Measurements from ENCODE around the gene ADORA2A. TPM values are rescaled to one million over a fixed set of nuclear protein-coding genes. Genes with fewer than 3 reads are reported as not detected.

The ADORA2A gene
- total and polyA plus RNA-seq, 3 donors from 2014 or later: 2.2 to 5.1 (median 2.5) TPM

- Histone ChIP-seq H3K4me3 (no peak overlapping the region), H3K9me3 (no peaks in the 10 kb centered on the region), H3K27ac (no peak overlapping the region), H3K4me1 (peaks cover 5% of the 10 kb centered on the region), H3K27me3 (no peaks in the 10 kb centered on the region), H3K36me3 (ENCODE audit: low read depth, missing control alignments) (no peaks in the 10 kb centered on the region)
- intact Hi-C loops (cut with DNase I; ENCODE audit: low total_unique reads): no loop called here
- 74 to 94% methylated on average over 3 to 14 of the region's 16 CpGs for WGBS, 2 donors
- TF ChIP-seq CTCF (IDR thresholded peaks at IDR 0.05) (no peak), POLR2A (IDR thresholded peaks at IDR 0.05) (no peak)
- no peak for DNase-seq
Measured at GRCh38 chr22:24417901-24418641, 9.3 kb upstream of the ADORA2A start.

- 85 to 87% methylated on average over 3 to 16 of the region's 16 CpGs for WGBS, 2 donors
- no peak overlapping the region for H3K4me3 ChIP-seq
- H3K27ac ChIP-seq: no peak overlapping the region
- H3K27me3 ChIP-seq: no peaks in the 10 kb centered on the region
- TF ChIP-seq POLR2A (IDR thresholded peaks at IDR 0.05): no peak
- no peak for TF ChIP-seq CTCF (IDR thresholded peaks at IDR 0.05)
- H3K4me1 ChIP-seq: peaks cover 5% of the 10 kb centered on the region
- no peaks in the 10 kb centered on the region for H3K36me3 ChIP-seq (ENCODE audit: low read depth, missing control alignments)
- DNase-seq: no peak
- intact Hi-C loops (cut with DNase I; ENCODE audit: low total_unique reads): no loop called here
- H3K9me3 ChIP-seq: no peaks in the 10 kb centered on the region
Measured at GRCh38 chr22:24418786-24419474, 8.5 kb upstream of the ADORA2A start.

- no peak for TF ChIP-seq POLR2A (IDR thresholded peaks at IDR 0.05)
- Histone ChIP-seq H3K27me3 (no peaks in the 10 kb centered on the region), H3K9me3 (no peaks in the 10 kb centered on the region), H3K36me3 (ENCODE audit: low read depth, missing control alignments) (no peaks in the 10 kb centered on the region), H3K4me1 (peaks cover 8% of the 10 kb centered on the region), H3K4me3 (no peak overlapping the region), H3K27ac (no peak overlapping the region)
- intact Hi-C loops (cut with DNase I; ENCODE audit: low total_unique reads): no loop called here
- DNase-seq: no peak
- 70% methylated on average over 7 of the region's 7 CpGs; no CpG with 5 or more reads in 1 of the 2 donors for WGBS, 2 donors
Measured at GRCh38 chr22:24419475-24419850, 7.9 kb upstream of the ADORA2A start.

- intact Hi-C loops (cut with DNase I; ENCODE audit: low total_unique reads): loop anchor here (10.0 kb wide), 1 partner anchor 84 kb away; no protein-coding TSS in a partner anchor
- 20 to 67% methylated on average over 1 to 18 of the region's 18 CpGs for WGBS, 2 donors
- peaks cover 8% of the 10 kb centered on the region for H3K4me1 ChIP-seq
Measured at GRCh38 chr22:24420072-24420976, 7.1 kb upstream of the ADORA2A start.

GRCh38 chr22:24420977-24421343 lies 6.4 kb upstream of the ADORA2A start:
- no peak for TF ChIP-seq CTCF (IDR thresholded peaks at IDR 0.05)
- no peak for TF ChIP-seq POLR2A (IDR thresholded peaks at IDR 0.05)
- no peak overlapping the region for H3K27ac ChIP-seq
- H3K27me3 ChIP-seq: no peaks in the 10 kb centered on the region
- 67 to 88% methylated on average over 7 to 11 of the region's 11 CpGs for WGBS, 2 donors
- peaks cover 8% of the 10 kb centered on the region for H3K4me1 ChIP-seq
- no peak for DNase-seq
- no peak overlapping the region for H3K4me3 ChIP-seq
- H3K9me3 ChIP-seq: no peaks in the 10 kb centered on the region
- intact Hi-C loops (cut with DNase I; ENCODE audit: low total_unique reads): loop anchor here (10.0 kb wide), 1 partner anchor 84 kb away; no protein-coding TSS in a partner anchor
- no peaks in the 10 kb centered on the region for H3K36me3 ChIP-seq (ENCODE audit: low read depth, missing control alignments)

More at GRCh38 chr22:24420072-24420976, 7.1 kb upstream of the ADORA2A start:
- TF ChIP-seq POLR2A (IDR thresholded peaks at IDR 0.05): no peak
- Histone ChIP-seq H3K27me3 (no peaks in the 10 kb centered on the region), H3K9me3 (no peaks in the 10 kb centered on the region), H3K36me3 (ENCODE audit: low read depth, missing control alignments) (no peaks in the 10 kb centered on the region), H3K27ac (no peak overlapping the region), H3K4me3 (no peak overlapping the region)
- no peak for DNase-seq
